Breast epithelium (tissue), 4 donors: ENCODE data around the gene MAGI3. TPM values are rescaled to one million over a fixed set of nuclear protein-coding genes. Genes with fewer than 3 reads are reported as not detected.

Experiments used
- DNase-seq, 2 donors: peaks; one replicate each; pipeline ENCODE4 v3.0.0-alpha.2; 2019; ENCODE audit warnings: low spot score in 2 of 2
- H3K27ac ChIP-seq, 2 donors: fragments of 200-600 bp; sonication (generic) in 1 of 2; one replicate each; pipeline ENCODE4 v1.5.1; 2016 to 2019; ENCODE audit warnings: mild to moderate bottlenecking in 1 of 2
- H3K27me3 ChIP-seq, 2 donors: fragments of 200-600 bp; sonication (generic) in 1 of 2; one replicate each; pipeline versions ENCODE4 v1.5.1 to v1.6.0; 2017 to 2019; ENCODE audit warnings: control low read depth in 1 of 2, mild to moderate bottlenecking in 1 of 2
- H3K36me3 ChIP-seq: fragments of 200-600 bp; one replicate; pipeline ENCODE4 v1.5.1; 2019
- H3K4me1 ChIP-seq, 2 donors: fragments of 200-600 bp; sonication (generic); one replicate each; pipeline ENCODE4 v1.5.1; 2016 to 2019; ENCODE audit warnings: control low read depth in 1 of 2
- H3K4me3 ChIP-seq, 3 donors: fragments of 200-600 bp; sonication (generic); 1 replicate in 2 of 3; 2 replicates in 1 of 3; pipeline ENCODE4 v1.5.1; 2016 to 2019; ENCODE audit warnings: mild to moderate bottlenecking in 3 of 3, moderate library complexity in 2 of 3
- H3K9me3 ChIP-seq, 2 donors: fragments of 200-600 bp; sonication (generic) in 1 of 2; one replicate each; pipeline ENCODE4 v1.5.1; 2016 to 2019; ENCODE audit warnings: control low read depth in 1 of 2
- POLR2A ChIP-seq: fragments of 450-650 bp; IDR thresholded peaks from one replicate; pipeline ENCODE4 v1.6.1; 2016; ENCODE audit warnings: antibody characterized with exemption, mild to moderate bottlenecking, moderate library complexity
- POLR2AphosphoS5 ChIP-seq, 3 donors: sonication (generic); formaldehyde crosslinking; IDR thresholded peaks; one replicate each; pipeline ENCODE4 v1.6.1; 2017; ENCODE audit warnings: antibody characterized with exemption in 3 of 3
- intact Hi-C: fragments of 100-400 bp; cut with DNase I; formaldehyde crosslinking; loops from one replicate; pipeline ENCODE4 v1.15.1; 2023; ENCODE audit warnings: low total_unique reads
- total RNA-seq, 3 donors: library from RNA; depleted of rRNA; stranded (reverse); fragments of >200 nt; gene quantifications; one replicate each; pipeline ENCODE4 v1.1.0, GENCODE V29; 2016
- TF ChIP-seq, protein P1 (sequence below), 3 donors: fragments of 450-650 bp; IDR thresholded peaks; one replicate each; pipeline ENCODE4 v1.5.1; 2016 to 2017; ENCODE audit warnings: antibody characterized with exemption in 3 of 3, mild to moderate bottlenecking in 3 of 3, moderate library complexity in 3 of 3

Gene MAGI3
- total RNA-seq, 3 donors from 2014 or later: 14.9 to 66.9 (median 33.4) TPM

- Histone ChIP-seq H3K4me3 (no peak overlapping the region), H3K27me3 (no peaks in the 10 kb centered on the region), H3K9me3 (peaks cover 0 to 6% of the 10 kb centered on the region in 2 donors), H3K36me3 (no peaks in the 10 kb centered on the region), H3K27ac (no peak overlapping the region), H3K4me1 (no peaks in the 10 kb centered on the region)
- TF ChIP-seq POLR2A (no peak), POLR2AphosphoS5 (IDR thresholded peaks at IDR 0.05) (no peak)
- TF ChIP-seq, protein P1, sequence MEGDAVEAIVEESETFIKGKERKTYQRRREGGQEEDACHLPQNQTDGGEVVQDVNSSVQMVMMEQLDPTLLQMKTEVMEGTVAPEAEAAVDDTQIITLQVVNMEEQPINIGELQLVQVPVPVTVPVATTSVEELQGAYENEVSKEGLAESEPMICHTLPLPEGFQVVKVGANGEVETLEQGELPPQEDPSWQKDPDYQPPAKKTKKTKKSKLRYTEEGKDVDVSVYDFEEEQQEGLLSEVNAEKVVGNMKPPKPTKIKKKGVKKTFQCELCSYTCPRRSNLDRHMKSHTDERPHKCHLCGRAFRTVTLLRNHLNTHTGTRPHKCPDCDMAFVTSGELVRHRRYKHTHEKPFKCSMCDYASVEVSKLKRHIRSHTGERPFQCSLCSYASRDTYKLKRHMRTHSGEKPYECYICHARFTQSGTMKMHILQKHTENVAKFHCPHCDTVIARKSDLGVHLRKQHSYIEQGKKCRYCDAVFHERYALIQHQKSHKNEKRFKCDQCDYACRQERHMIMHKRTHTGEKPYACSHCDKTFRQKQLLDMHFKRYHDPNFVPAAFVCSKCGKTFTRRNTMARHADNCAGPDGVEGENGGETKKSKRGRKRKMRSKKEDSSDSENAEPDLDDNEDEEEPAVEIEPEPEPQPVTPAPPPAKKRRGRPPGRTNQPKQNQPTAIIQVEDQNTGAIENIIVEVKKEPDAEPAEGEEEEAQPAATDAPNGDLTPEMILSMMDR (IDR thresholded peaks at IDR 0.05): no peak
- DNase-seq: no peak
- intact Hi-C loops: no loop called here
Observed at GRCh38 chr1:113721010-113721409, 330.7 kb downstream of the MAGI3 start.

GRCh38 chr1:113732802-113733201 lies 342.5 kb downstream of the MAGI3 start:
- no peak for DNase-seq
- no peaks in the 10 kb centered on the region for H3K36me3 ChIP-seq
- no peak for TF ChIP-seq POLR2A
- TF ChIP-seq, protein P1 (IDR thresholded peaks at IDR 0.05): no peak
- no peak for TF ChIP-seq POLR2AphosphoS5 (IDR thresholded peaks at IDR 0.05)

DNA sequence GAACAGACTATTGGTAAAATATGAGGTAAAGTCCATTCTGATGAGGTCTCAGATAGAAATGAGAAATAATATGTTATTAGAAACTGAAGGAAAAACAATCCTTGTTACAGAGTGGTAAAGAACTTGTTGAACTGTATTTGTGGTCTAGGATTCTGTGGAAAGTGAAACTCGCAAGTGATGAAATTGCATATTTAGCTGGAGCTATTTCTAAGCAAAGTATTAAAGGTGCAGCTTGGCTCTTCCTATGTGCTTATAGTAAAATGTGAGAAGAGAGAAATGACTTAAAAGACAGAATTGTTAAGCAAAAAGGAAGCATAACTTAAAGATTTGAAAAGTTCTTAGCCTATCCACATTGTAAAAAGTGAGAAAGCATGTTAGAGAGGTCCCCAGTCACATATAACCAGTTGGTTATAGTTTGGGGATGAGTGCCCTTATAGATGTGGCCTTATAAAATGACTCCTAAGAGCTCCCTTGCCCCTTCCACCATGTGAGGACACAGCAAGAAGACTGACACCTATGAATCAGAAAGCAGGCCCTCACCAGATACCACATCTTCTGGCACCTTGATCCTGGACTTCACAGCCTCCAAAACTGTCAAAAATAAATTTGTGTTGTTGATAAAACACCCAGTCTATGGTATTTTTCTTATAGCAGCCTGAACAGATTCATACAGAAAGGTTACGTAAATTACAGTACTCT lies 344.2 kb downstream of the MAGI3 start:
- TF ChIP-seq, protein P1 (IDR thresholded peaks at IDR 0.05): no peak
- TF ChIP-seq POLR2A: no peak
- TF ChIP-seq POLR2AphosphoS5 (IDR thresholded peaks at IDR 0.05): no peak
- intact Hi-C loops: no loop called here
- no peaks in the 10 kb centered on the region for H3K4me1 ChIP-seq
- H3K27ac ChIP-seq: no peak overlapping the region
- H3K4me3 ChIP-seq: no peak overlapping the region
- no peaks in the 10 kb centered on the region for H3K9me3 ChIP-seq
- no peak for DNase-seq
- H3K27me3 ChIP-seq: no peaks in the 10 kb centered on the region
- no peaks in the 10 kb centered on the region for H3K36me3 ChIP-seq

More at GRCh38 chr1:113732802-113733201, 342.5 kb downstream of the MAGI3 start:
- intact Hi-C loops: no loop called here
- Histone ChIP-seq H3K4me1 (no peaks in the 10 kb centered on the region), H3K4me3 (no peak overlapping the region), H3K9me3 (no peaks in the 10 kb centered on the region), H3K27me3 (no peaks in the 10 kb centered on the region), H3K27ac (no peak overlapping the region)
